SK-N-SH (cell line): ENCODE data around the gene TECTB.

ENCODE experiments used
- CHD2 ChIP-seq: fragments of 150-350 bp; IDR thresholded peaks from 2 replicates; pipeline ENCODE4 v1.6.1; 2018; ENCODE audit warnings: low read length; ENCODE audit not compliant: partially characterized antibody
- EP300 ChIP-seq, 2 experiments: IDR thresholded peaks; 2 replicates each; pipeline versions ENCODE4 v1.4.0 to v1.6.1; 2012; ENCODE audit warnings: borderline replicate concordance in 1 of 2, low read depth in 1 of 2, low read length in 1 of 2
- POLR2AphosphoS5 ChIP-seq: IDR thresholded peaks from 2 replicates; pipeline ENCODE4 v1.6.1; 2012; ENCODE audit warnings: low read depth, low read length
- RAD21 ChIP-seq: IDR thresholded peaks from 2 replicates; pipeline ENCODE4 v1.6.1; 2012; ENCODE audit warnings: mild to moderate bottlenecking, low read length
- RFX5 ChIP-seq: IDR thresholded peaks from 2 replicates; pipeline ENCODE4 v1.6.1; 2012; ENCODE audit warnings: mild to moderate bottlenecking, improper control_type of control experiment, low read length
- SMC3 ChIP-seq: IDR thresholded peaks from 2 replicates; pipeline ENCODE4 v1.6.1; 2012; ENCODE audit warnings: low read depth, low read length, improper control_type of control experiment
- TAF1 ChIP-seq: IDR thresholded peaks from 2 replicates; pipeline ENCODE4 v1.6.1; 2012; ENCODE audit warnings: low read depth, mild to moderate bottlenecking, low read length, moderate library complexity, borderline replicate concordance
- TEAD4 ChIP-seq: IDR thresholded peaks from 2 replicates; pipeline ENCODE4 v1.4.0; 2012; ENCODE audit warnings: mild to moderate bottlenecking, borderline replicate concordance; ENCODE audit not compliant: insufficient read depth
- USF2 ChIP-seq: fragments of 150-350 bp; IDR thresholded peaks from 2 replicates; pipeline ENCODE4 v1.6.1; 2017; ENCODE audit warnings: antibody characterized with exemption, low read length, low read depth, borderline replicate concordance
- TF ChIP-seq, protein P1 (sequence below): fragments of 200-600 bp; sonication (generic); IDR thresholded peaks from 2 replicates; pipeline ENCODE4 v1.6.1; 2017; ENCODE audit warnings: antibody characterized with exemption, mild to moderate bottlenecking, moderate library complexity
- TF ChIP-seq, protein P2 (sequence below): IDR thresholded peaks from 2 replicates; pipeline ENCODE4 v1.6.1; 2012; ENCODE audit warnings: mild to moderate bottlenecking, low read depth, low read length, moderate library complexity
- TF ChIP-seq, protein P3 (sequence below): IDR thresholded peaks from 2 replicates; pipeline ENCODE4; 2012

DNA sequence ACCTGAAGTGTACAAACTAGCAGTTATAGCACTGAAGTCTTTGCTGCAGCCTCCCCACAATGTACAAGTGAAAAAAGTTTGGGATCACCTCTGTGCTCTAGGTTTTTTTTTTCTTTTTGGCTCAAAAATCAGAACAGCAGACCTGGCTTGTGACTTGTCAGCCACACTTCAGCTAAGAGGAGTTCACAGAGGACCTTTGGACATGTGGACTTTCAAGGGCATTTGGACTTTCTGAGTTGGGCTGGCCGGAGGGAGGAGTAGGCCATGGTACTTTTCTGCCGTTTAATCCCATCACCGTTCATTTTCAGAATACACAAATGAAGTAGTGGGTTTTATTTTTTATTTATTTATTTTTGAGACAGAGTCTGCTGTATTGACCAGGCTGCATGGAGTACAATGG is 68.8 kb downstream of the TECTB start:
- TF ChIP-seq CHD2 (no peak), EP300 (IDR thresholded peaks at IDR 0.05; ENCODE audit: borderline replicate concordance in 1 of 2, low read depth in 1 of 2, low read length in 1 of 2) (no peak), POLR2AphosphoS5 (no peak), RAD21 (no peak), USF2 (no peak), RFX5 (no peak), TAF1 (no peak), TEAD4 (no peak), SMC3 (no peak)
- TF ChIP-seq, protein P1, sequence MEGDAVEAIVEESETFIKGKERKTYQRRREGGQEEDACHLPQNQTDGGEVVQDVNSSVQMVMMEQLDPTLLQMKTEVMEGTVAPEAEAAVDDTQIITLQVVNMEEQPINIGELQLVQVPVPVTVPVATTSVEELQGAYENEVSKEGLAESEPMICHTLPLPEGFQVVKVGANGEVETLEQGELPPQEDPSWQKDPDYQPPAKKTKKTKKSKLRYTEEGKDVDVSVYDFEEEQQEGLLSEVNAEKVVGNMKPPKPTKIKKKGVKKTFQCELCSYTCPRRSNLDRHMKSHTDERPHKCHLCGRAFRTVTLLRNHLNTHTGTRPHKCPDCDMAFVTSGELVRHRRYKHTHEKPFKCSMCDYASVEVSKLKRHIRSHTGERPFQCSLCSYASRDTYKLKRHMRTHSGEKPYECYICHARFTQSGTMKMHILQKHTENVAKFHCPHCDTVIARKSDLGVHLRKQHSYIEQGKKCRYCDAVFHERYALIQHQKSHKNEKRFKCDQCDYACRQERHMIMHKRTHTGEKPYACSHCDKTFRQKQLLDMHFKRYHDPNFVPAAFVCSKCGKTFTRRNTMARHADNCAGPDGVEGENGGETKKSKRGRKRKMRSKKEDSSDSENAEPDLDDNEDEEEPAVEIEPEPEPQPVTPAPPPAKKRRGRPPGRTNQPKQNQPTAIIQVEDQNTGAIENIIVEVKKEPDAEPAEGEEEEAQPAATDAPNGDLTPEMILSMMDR, result no peak
- TF ChIP-seq, protein P2, sequence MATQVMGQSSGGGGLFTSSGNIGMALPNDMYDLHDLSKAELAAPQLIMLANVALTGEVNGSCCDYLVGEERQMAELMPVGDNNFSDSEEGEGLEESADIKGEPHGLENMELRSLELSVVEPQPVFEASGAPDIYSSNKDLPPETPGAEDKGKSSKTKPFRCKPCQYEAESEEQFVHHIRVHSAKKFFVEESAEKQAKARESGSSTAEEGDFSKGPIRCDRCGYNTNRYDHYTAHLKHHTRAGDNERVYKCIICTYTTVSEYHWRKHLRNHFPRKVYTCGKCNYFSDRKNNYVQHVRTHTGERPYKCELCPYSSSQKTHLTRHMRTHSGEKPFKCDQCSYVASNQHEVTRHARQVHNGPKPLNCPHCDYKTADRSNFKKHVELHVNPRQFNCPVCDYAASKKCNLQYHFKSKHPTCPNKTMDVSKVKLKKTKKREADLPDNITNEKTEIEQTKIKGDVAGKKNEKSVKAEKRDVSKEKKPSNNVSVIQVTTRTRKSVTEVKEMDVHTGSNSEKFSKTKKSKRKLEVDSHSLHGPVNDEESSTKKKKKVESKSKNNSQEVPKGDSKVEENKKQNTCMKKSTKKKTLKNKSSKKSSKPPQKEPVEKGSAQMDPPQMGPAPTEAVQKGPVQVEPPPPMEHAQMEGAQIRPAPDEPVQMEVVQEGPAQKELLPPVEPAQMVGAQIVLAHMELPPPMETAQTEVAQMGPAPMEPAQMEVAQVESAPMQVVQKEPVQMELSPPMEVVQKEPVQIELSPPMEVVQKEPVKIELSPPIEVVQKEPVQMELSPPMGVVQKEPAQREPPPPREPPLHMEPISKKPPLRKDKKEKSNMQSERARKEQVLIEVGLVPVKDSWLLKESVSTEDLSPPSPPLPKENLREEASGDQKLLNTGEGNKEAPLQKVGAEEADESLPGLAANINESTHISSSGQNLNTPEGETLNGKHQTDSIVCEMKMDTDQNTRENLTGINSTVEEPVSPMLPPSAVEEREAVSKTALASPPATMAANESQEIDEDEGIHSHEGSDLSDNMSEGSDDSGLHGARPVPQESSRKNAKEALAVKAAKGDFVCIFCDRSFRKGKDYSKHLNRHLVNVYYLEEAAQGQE, result no peak
- TF ChIP-seq, protein P3, sequence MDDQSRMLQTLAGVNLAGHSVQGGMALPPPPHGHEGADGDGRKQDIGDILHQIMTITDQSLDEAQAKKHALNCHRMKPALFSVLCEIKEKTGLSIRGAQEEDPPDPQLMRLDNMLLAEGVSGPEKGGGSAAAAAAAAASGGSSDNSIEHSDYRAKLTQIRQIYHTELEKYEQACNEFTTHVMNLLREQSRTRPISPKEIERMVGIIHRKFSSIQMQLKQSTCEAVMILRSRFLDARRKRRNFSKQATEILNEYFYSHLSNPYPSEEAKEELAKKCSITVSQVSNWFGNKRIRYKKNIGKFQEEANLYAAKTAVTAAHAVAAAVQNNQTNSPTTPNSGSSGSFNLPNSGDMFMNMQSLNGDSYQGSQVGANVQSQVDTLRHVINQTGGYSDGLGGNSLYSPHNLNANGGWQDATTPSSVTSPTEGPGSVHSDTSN, result no peak
